Gastrocnemius medialis (tissue), 4 donors: ENCODE measurements around the gene SHISA3.

Experiments
- CTCF ChIP-seq, 5 experiments: fragments of 450-650 bp in 3 of 5; fragments of 200-600 bp in 2 of 5; sonication (generic) in 2 of 5; IDR thresholded peaks in 4 of 5; conservative IDR thresholded peaks in 1 of 5; 1 replicate in 4 of 5; 2 replicates in 1 of 5; pipeline ENCODE4 v1.5.1; 2016 to 2019; ENCODE audit warnings: antibody characterized with exemption in 5 of 5, mild to moderate bottlenecking in 3 of 5, moderate library complexity in 3 of 5
- POLR2A ChIP-seq, 2 donors: fragments of 450-650 bp; IDR thresholded peaks; one replicate each; pipeline ENCODE4 v1.6.1; 2017; ENCODE audit warnings: antibody characterized with exemption in 2 of 2, mild to moderate bottlenecking in 2 of 2, moderate library complexity in 2 of 2

- TF ChIP-seq CTCF (IDR thresholded peaks at IDR 0.05 in 4 of 5, conservative IDR thresholded peaks at IDR 0.05 in 1 of 5) (no peak), POLR2A (IDR thresholded peaks at IDR 0.05) (no peak)
Observed at GRCh38 chr4:42398871-42399331, 1.6 kb downstream of the SHISA3 start.
